ENCODE measurements around the gene ANXA1. TPM values are rescaled to one million over a fixed set of nuclear protein-coding genes. Genes with fewer than 3 reads are reported as not detected.

ANXA1 gene
- total RNA-seq, 3 donors from 2014 or later, result 364 to 729 (median 628) TPM

- no peaks in the 10 kb centered on the region for H3K4me1 ChIP-seq
- no peaks in the 10 kb centered on the region for H3K9me3 ChIP-seq
- no peak overlapping the region for H3K27ac ChIP-seq
- intact Hi-C loops (cut with DNase I; ENCODE audit: low total_unique reads), result no loop called here
- TF ChIP-seq POLR2AphosphoS5 (IDR thresholded peaks at IDR 0.05) (no peak), POLR2A (IDR thresholded peaks at IDR 0.05) (no peak), CTCF (IDR thresholded peaks at IDR 0.05) (no peak)
- DNase-seq (ENCODE audit: low spot score in 2 of 2), result no peak
- H3K27me3 ChIP-seq, result no peaks in the 10 kb centered on the region
- no peak overlapping the region for H3K4me3 ChIP-seq
- no peaks in the 10 kb centered on the region for H3K36me3 ChIP-seq
Observed at GRCh38 chr9:73199448-73199847, 47.8 kb downstream of the ANXA1 start.

GRCh38 chr9:73199886-73200285, 48.2 kb downstream of the ANXA1 start:
- TF ChIP-seq CTCF (IDR thresholded peaks at IDR 0.05) (no peak), POLR2AphosphoS5 (IDR thresholded peaks at IDR 0.05) (no peak), POLR2A (IDR thresholded peaks at IDR 0.05) (no peak)
- no peak overlapping the region for H3K27ac ChIP-seq
- no peak overlapping the region for H3K4me3 ChIP-seq
- intact Hi-C loops (cut with DNase I; ENCODE audit: low total_unique reads), result no loop called here
- no peaks in the 10 kb centered on the region for H3K4me1 ChIP-seq
- H3K9me3 ChIP-seq, result no peaks in the 10 kb centered on the region
- H3K36me3 ChIP-seq, result no peaks in the 10 kb centered on the region
- no peaks in the 10 kb centered on the region for H3K27me3 ChIP-seq
- DNase-seq (ENCODE audit: low spot score in 2 of 2), result no peak

GRCh38 chr9:73200694-73201452, 49.2 kb downstream of the ANXA1 start:
- intact Hi-C loops (cut with DNase I; ENCODE audit: low total_unique reads), result no loop called here
- Histone ChIP-seq H3K36me3 (no peaks in the 10 kb centered on the region), H3K27ac (no peak overlapping the region), H3K4me1 (no peaks in the 10 kb centered on the region), H3K9me3 (no peaks in the 10 kb centered on the region), H3K4me3 (no peak overlapping the region), H3K27me3 (no peaks in the 10 kb centered on the region)
- DNase-seq (ENCODE audit: low spot score in 2 of 2), result no peak
- no peak for TF ChIP-seq POLR2A (IDR thresholded peaks at IDR 0.05)
- no peak for TF ChIP-seq POLR2AphosphoS5 (IDR thresholded peaks at IDR 0.05)
- TF ChIP-seq CTCF (IDR thresholded peaks at IDR 0.05), result peak in 2 of 3 donors; percentile 31 to 36

GRCh38 chr9:73202980-73203379, 51.3 kb downstream of the ANXA1 start:
- no peaks in the 10 kb centered on the region for H3K36me3 ChIP-seq
- H3K9me3 ChIP-seq, result no peaks in the 10 kb centered on the region
- H3K27me3 ChIP-seq, result no peaks in the 10 kb centered on the region
- intact Hi-C loops (cut with DNase I; ENCODE audit: low total_unique reads), result no loop called here
- no peak for DNase-seq (ENCODE audit: low spot score in 2 of 2)
- no peaks in the 10 kb centered on the region for H3K4me1 ChIP-seq
- no peak overlapping the region for H3K27ac ChIP-seq
- no peak overlapping the region for H3K4me3 ChIP-seq
- no peak for TF ChIP-seq POLR2AphosphoS5 (IDR thresholded peaks at IDR 0.05)
- TF ChIP-seq CTCF (IDR thresholded peaks at IDR 0.05), result no peak
- TF ChIP-seq POLR2A (IDR thresholded peaks at IDR 0.05), result no peak

- Histone ChIP-seq H3K9me3 (no peaks in the 10 kb centered on the region), H3K36me3 (no peaks in the 10 kb centered on the region), H3K27me3 (no peaks in the 10 kb centered on the region), H3K4me3 (no peak overlapping the region), H3K27ac (no peak overlapping the region), H3K4me1 (no peaks in the 10 kb centered on the region)
- intact Hi-C loops (cut with DNase I; ENCODE audit: low total_unique reads), result no loop called here
- no peak for TF ChIP-seq CTCF (IDR thresholded peaks at IDR 0.05)
- no peak for TF ChIP-seq POLR2AphosphoS5 (IDR thresholded peaks at IDR 0.05)
- no peak for TF ChIP-seq POLR2A (IDR thresholded peaks at IDR 0.05)
- DNase-seq (ENCODE audit: low spot score in 2 of 2), result no peak
Observed at GRCh38 chr9:73204936-73205335, 53.3 kb downstream of the ANXA1 start.
